Activated CD8-positive, alpha-beta memory T cell treated with anti-CD3 and anti-CD28 coated beads, Interleukin-2, amount 50 U/mL, for 1 hour (primary cell): ENCODE results near the gene EPHA8.

ENCODE experiments used
- DNase-seq: peaks from one replicate; pipeline ENCODE4 v3.0.0-alpha.2; 2020; ENCODE audit errors: extremely low read depth

The EPHA8 gene

DNA sequence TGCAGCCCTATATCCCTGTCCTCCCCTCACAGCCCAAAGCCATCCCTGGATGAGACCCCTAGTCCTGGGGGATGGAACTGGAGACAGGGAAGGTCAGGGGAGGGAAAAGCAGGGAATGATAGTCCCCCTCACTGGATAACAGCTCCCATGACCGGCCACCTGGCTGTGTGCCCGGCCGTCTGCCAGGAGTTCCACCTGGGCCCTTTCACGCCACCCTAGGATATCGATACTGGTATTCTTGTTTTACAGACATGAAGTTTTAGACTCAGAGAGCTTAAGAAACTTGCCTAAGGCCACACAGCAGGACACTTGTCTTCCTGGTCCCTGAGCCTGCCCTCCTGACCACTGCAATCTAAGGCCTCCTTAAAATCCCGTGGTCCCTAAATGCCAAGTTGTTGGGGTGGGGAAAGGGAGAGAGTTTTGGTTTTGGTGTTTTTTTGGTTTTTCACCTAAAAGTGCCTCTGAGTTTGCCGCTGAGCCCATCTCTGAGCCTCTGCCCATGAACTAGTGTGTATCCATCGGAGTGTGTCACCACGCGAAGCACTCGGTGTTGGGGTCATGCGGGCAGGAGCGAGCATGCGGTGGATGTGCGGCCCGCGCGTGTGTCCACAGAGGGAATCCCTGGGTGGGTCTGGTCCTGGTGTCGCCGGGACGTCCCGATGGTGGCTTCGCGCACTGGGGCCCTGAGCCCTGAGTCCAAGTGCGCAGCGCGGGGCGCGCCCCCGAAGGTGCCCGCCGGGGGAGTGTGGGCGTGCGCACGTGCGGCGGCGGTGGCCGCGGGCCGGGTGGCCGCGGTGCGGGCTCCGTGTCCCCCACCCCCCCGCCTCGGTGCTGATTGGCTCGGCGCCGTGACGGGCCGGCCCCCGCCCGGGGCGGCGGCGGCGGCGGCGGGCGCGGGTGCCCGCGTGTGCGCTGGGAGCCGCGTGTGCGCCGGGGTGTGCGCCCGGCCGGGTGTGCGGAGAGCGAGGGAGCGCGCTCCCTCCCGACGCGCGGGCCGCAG, at the start of gene EPHA8:
TSS of gene EPHA8 (plus strand) at position 906 of the 1,000 bp plus-strand sequence. CDS start 147 bp downstream, outside the sequence.
- DNase-seq, result no peak

DNA sequence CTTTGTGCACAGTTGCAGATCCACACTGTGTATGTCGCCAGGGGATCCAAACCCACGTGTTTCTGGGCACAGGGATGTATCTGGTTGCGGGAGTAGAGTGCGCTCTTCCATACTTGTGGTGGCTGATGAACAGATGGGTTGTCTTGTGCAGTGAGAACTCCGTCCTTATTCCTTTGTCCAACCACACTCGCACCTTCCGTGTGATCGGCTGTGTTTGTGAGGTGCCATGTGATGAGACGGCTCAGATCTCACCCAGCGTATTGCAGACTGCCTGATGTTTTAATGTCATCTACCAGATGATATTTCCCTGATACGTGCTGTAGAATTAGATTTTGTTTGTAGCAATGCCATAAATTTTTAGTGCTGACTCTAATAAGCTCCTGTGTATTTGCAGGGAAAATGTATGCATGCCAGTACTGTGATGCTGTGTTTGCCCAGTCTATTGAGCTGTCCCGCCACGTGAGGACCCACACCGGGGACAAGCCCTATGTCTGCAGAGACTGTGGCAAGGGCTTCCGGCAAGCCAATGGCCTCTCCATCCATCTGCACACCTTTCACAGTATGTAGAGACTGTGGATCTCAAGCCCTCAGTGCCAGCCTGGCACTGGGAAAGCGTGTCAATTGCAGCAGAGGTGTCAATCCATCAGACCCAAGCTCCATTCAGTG, 46.2 kb upstream of the EPHA8 start:
- no peak for DNase-seq

DNA sequence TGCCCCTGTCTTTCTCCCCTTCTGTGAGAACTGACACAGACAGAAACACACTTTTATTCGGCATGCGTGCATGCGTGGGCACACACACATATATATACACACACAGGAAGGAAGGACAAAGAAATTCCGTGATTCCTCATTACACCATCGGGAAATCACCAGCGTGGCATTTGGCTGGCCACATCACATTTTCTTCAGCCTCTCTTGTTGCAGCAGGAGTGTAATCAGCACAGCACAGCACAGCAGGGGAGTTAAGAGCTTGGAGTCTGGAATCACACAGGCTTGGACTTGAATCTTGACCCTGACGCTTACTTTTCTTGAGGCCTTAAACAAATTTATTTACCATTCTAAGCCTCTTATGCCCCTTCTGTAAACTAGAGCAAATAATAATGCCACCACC, 45.3 kb upstream of the EPHA8 start:
- DNase-seq, result no peak

DNA sequence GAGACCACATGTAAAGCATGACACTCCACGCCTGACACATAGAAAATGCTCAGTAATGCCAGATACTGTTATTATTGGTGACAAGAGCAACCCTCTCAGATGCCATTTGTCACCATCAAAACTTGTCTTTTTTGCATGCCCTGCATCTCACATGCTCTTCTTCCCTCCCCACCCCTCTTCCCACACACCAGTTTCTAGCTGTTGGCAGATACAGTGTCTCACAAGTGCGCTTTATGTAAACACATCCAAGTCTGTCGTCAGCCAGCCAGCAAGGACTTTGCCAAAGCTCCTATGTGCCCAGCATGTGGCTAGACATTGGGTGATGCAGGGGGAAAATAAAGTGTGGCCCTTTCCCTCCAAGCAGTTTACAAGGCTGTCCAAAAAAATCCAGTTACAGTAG, 44.9 kb upstream of the EPHA8 start:
- DNase-seq, result no peak

- DNase-seq, result no peak
These were observed 42.4 kb upstream of the EPHA8 start for GRCh38 chr1:22520871-22521270.

DNA sequence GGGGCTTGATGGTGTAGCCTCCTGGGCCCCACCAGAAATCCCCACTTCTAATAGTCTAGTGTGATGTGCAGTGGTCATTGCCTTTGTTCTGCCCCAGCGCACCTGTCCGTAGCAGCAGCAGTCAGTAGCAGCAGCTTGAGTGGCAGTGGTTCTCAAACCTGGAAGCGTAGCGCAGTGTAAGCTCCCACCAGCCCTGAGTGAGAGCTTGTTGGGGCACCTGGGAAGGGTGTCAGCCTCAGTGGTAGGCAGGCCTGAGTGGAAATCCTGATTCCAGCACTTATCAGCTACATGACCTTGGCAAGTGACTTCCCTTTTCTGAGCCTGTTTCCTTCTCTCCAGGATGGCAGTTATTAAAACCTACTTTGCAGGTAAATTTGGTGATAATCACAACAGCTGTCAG, 41.6 kb upstream of the EPHA8 start:
- DNase-seq, result no peak

- DNase-seq, result no peak
These were observed 41.0 kb upstream of the EPHA8 start for GRCh38 chr1:22522221-22522743.

- DNase-seq, result no peak
These were observed 38.8 kb upstream of the EPHA8 start for GRCh38 chr1:22524481-22524880.

- no peak for DNase-seq
These were observed 38.1 kb upstream of the EPHA8 start for GRCh38 chr1:22525211-22525610.

DNA sequence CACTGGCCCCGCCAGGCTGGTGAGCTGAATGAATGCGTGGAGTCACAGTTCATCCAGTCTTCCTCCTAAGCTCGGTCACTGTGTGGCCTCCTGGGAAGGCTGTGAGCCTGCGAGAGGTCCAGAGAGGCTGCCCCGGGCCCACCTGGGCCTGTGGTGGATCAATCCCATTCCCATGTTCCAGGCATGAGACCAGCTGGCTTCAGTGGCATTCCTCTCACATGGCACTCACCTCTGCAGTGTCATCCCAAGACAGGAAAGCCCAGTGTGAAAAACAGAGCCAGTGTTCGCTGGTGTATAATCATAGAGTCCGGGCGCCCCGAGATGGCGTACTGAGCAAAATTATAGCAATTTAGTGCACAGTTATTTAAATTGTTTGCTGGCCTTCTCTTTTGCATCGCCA, 37.6 kb upstream of the EPHA8 start:
- no peak for DNase-seq

DNA sequence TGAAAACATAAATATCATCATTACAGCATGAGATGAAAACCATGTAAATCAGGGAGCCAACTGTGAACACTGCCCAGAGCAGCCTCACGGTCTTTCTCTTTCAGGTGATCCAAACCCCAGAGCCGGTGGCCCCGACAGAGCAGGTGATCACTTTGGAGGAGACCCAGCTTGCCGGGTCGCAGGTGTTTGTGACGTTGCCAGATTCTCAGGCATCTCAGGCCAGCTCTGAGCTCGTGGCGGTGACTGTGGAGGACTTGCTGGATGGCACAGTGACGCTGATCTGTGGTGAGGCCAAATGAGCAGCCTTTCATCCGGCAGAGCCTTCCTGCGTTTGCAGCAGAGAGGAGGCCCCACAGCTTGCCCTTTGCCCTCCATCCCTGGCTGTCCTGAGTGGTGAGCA, 37.2 kb upstream of the EPHA8 start:
- no peak for DNase-seq

DNA sequence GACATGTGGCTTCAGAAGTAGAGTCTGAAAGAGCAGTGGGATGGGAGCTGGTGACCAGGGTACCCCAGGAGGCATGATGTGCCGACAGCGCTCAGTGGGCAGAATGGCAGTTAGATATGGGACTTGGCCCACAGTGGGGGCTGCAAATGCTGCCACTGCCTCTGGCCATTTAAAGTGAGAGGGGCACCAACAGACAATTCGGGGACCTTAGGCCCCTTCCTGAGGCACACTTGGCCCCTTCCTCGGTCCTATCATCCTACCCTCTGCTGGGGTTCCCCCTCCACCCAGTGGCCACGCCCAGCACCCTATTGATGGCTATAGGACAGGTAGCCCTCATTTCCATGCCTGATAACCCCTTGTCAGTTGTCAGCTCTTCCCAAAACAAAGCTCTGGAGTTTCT, 36.6 kb upstream of the EPHA8 start:
- no peak for DNase-seq

DNA sequence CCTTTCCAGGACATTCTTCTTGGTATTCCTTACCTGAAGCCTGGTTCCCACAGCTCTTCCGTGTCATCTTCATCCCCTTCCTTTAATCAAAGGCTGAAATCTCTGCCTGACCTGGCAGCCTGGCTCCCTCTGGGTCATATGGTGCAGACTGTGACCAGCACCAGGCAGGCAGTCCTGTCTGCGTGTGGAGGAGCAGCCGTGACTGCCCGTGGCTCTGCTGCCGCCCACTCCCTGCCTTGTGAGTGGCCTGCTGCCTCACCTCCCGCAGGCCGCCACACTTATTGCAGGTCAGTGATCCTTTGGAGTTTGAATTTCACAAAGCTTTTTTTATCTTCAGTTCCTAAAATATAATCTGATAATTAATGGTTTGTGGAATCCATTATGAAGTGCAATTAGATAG, 36.2 kb upstream of the EPHA8 start:
- no peak for DNase-seq

- no peak for DNase-seq
These were observed 35.6 kb upstream of the EPHA8 start for GRCh38 chr1:22527555-22528296.

- no peak for DNase-seq
These were observed 34.8 kb upstream of the EPHA8 start for GRCh38 chr1:22528451-22528850.

DNA sequence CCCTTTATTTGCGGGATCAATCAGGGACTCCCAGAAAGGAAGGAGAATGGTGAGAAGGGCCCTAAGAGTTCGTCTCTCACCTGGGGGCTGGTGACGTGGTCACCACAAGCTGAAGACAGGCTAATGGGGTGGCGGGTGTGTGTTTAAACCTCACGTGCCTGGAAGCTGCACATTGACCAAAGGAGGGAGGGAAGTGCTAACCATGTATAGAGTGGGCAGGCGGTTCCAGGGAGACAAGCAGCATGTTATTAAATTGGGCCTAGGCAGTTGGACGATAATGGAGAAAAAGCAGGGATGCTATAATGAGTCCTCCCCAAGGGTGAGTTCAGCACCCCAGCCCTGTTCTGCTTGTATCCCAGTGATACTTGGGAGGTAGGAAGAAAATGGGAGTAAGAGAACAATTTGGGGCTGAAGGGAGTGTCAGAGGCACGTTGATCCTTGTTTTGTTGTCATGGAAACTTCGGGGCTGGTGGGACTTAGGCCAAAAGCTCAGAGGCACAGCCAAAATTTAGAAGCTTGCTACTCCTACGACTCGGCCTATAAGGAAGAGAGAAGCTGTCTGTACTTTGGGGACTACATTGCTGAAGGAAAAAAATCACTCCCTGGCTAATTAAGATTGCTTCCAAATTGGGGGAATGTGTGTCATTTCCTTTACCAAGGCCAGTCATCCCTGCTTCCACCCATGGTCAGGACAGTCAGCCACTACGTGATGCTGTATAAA, 33.2 kb upstream of the EPHA8 start:
- DNase-seq, result no peak

GRCh38 chr1:22530715-22531114, 32.6 kb upstream of the EPHA8 start:
- DNase-seq, result no peak

DNA sequence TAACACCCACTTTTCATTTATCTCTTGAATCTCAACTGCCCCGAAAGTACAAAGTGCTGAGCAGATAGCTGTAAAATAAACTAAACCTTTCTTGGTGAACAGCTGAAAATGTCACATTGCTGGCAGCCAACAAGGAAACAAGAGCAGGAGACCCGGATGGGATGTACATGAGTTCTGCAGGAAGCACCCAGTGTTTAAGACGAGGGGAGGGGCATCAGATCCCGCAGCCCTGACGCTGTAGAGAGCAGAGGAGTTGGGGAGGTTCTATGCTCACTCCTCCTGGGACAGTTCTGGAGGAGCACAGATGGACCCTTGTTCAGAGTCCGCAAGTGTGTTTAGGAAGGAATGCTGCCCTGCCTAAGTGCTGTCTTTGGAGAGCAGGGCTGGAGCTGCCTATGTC, 32.0 kb upstream of the EPHA8 start:
- no peak for DNase-seq

GRCh38 chr1:22533244-22533895, 29.9 kb upstream of the EPHA8 start:
- no peak for DNase-seq

- DNase-seq, result no peak
These were observed 28.3 kb upstream of the EPHA8 start for GRCh38 chr1:22534951-22535350.

GRCh38 chr1:22535399-22535798, 27.9 kb upstream of the EPHA8 start:
- DNase-seq, result no peak
